Memory B cell (primary cell): Measurements from ENCODE around the gene DYRK2.

Experiments
- ATAC-seq: fragments of 150-1000 bp; cut with Tn5 transposase; 2 replicates; pipeline ENCODE4 v1.10.0; 2021; ENCODE audit warnings: low read depth, mild to moderate bottlenecking, moderate library complexity
- DNase-seq, 2 donors: peaks; one replicate each; pipeline ENCODE4 v3.0.0; 2022; ENCODE audit warnings: low spot score in 2 of 2
- H3K27ac Mint-ChIP-seq: one replicate; pipeline ENCODE4 v1.8.0; 2022; ENCODE audit warnings: mild to moderate bottlenecking, moderate library complexity, mixed read lengths
- H3K27me3 Mint-ChIP-seq: one replicate; pipeline ENCODE4 v1.8.0; 2022; ENCODE audit warnings: mixed read lengths
- H3K36me3 Mint-ChIP-seq: one replicate; pipeline ENCODE4 v1.8.0; 2022; ENCODE audit warnings: mild to moderate bottlenecking, mixed read lengths
- H3K4me1 Mint-ChIP-seq: one replicate; pipeline ENCODE4 v1.8.0; 2022; ENCODE audit warnings: mixed read lengths
- H3K4me3 Mint-ChIP-seq: one replicate; pipeline ENCODE4 v1.8.0; 2022; ENCODE audit warnings: mild to moderate bottlenecking, moderate library complexity, mixed read lengths
- H3K9me3 Mint-ChIP-seq: one replicate; pipeline ENCODE4 v1.8.0; 2022; ENCODE audit warnings: mixed read lengths

The DYRK2 gene

GRCh38 chr12:67632005-67632404 is 16.5 kb upstream of the DYRK2 start:
- no peaks in the 10 kb centered on the region for H3K27me3 Mint-ChIP-seq
- peaks cover 8% of the 10 kb centered on the region for H3K36me3 Mint-ChIP-seq
- H3K27ac Mint-ChIP-seq = peak overlapping the region; percentile 92
- ATAC-seq = no peak
- no peak overlapping the region for H3K4me3 Mint-ChIP-seq
- peaks cover 47% of the 10 kb centered on the region for H3K4me1 Mint-ChIP-seq
- no peak for DNase-seq
- H3K9me3 Mint-ChIP-seq = peaks cover 6% of the 10 kb centered on the region

- no peak for ATAC-seq
- DNase-seq = no peak
- H3K4me3 Mint-ChIP-seq = peak overlapping the region; percentile 21
- peaks cover 6% of the 10 kb centered on the region for H3K9me3 Mint-ChIP-seq
- H3K27ac Mint-ChIP-seq = peak overlapping the region; percentile 76
- no peaks in the 10 kb centered on the region for H3K27me3 Mint-ChIP-seq
- H3K4me1 Mint-ChIP-seq = peaks cover 47% of the 10 kb centered on the region
- H3K36me3 Mint-ChIP-seq = peaks cover 8% of the 10 kb centered on the region
Observed at GRCh38 chr12:67633024-67633610, 15.4 kb upstream of the DYRK2 start.

GRCh38 chr12:67633708-67634107 is 14.8 kb upstream of the DYRK2 start:
- H3K4me1 Mint-ChIP-seq = peaks cover 45% of the 10 kb centered on the region

GRCh38 chr12:67634303-67634761 is 14.2 kb upstream of the DYRK2 start:
- Mint-ChIP-seq H3K4me1 (peaks cover 41% of the 10 kb centered on the region), H3K9me3 (peaks cover 2% of the 10 kb centered on the region), H3K4me3 (no peak overlapping the region), H3K27me3 (no peaks in the 10 kb centered on the region), H3K27ac (peak overlapping the region; percentile 85), H3K36me3 (peaks cover 2% of the 10 kb centered on the region)
- DNase-seq = no peak
- no peak for ATAC-seq

More at GRCh38 chr12:67633708-67634107, 14.8 kb upstream of the DYRK2 start:
- Mint-ChIP-seq H3K9me3 (peaks cover 6% of the 10 kb centered on the region), H3K4me3 (no peak overlapping the region), H3K36me3 (peaks cover 6% of the 10 kb centered on the region), H3K27ac (peak overlapping the region; percentile 76), H3K27me3 (no peaks in the 10 kb centered on the region)
- no peak for ATAC-seq
- no peak for DNase-seq

- Mint-ChIP-seq H3K4me1 (peaks cover 19% of the 10 kb centered on the region), H3K27me3 (no peaks in the 10 kb centered on the region), H3K36me3 (no peaks in the 10 kb centered on the region), H3K4me3 (no peak overlapping the region), H3K27ac (no peak overlapping the region), H3K9me3 (no peaks in the 10 kb centered on the region)
- DNase-seq (no peak), ATAC-seq (no peak)
Observed at GRCh38 chr12:67637718-67638117, 10.8 kb upstream of the DYRK2 start.

GRCh38 chr12:67638694-67639093 is 9.9 kb upstream of the DYRK2 start:
- no peaks in the 10 kb centered on the region for H3K27me3 Mint-ChIP-seq
- ATAC-seq = no peak
- peaks cover 9% of the 10 kb centered on the region for H3K4me1 Mint-ChIP-seq
- H3K36me3 Mint-ChIP-seq = no peaks in the 10 kb centered on the region
- H3K4me3 Mint-ChIP-seq = no peak overlapping the region
- no peak for DNase-seq
- no peak overlapping the region for H3K27ac Mint-ChIP-seq
- no peaks in the 10 kb centered on the region for H3K9me3 Mint-ChIP-seq

GRCh38 chr12:67640863-67641262 is 7.7 kb upstream of the DYRK2 start:
- no peaks in the 10 kb centered on the region for H3K9me3 Mint-ChIP-seq
- H3K4me1 Mint-ChIP-seq = no peaks in the 10 kb centered on the region
- no peak for ATAC-seq
- no peak for DNase-seq
- H3K36me3 Mint-ChIP-seq = no peaks in the 10 kb centered on the region
- no peak overlapping the region for H3K4me3 Mint-ChIP-seq
- H3K27ac Mint-ChIP-seq = no peak overlapping the region
- H3K27me3 Mint-ChIP-seq = no peaks in the 10 kb centered on the region

- no peak for DNase-seq
- H3K36me3 Mint-ChIP-seq = peaks cover 2% of the 10 kb centered on the region
- H3K27me3 Mint-ChIP-seq = no peaks in the 10 kb centered on the region
- peaks cover 6% of the 10 kb centered on the region for H3K4me1 Mint-ChIP-seq
- no peak overlapping the region for H3K4me3 Mint-ChIP-seq
- H3K9me3 Mint-ChIP-seq = no peaks in the 10 kb centered on the region
- ATAC-seq = no peak
- H3K27ac Mint-ChIP-seq = no peak overlapping the region
Observed at GRCh38 chr12:67645126-67645525, 3.4 kb upstream of the DYRK2 start.

- H3K27ac Mint-ChIP-seq = no peak overlapping the region
- H3K4me3 Mint-ChIP-seq = no peak overlapping the region
- peaks cover 10% of the 10 kb centered on the region for H3K4me1 Mint-ChIP-seq
- no peak for DNase-seq
- no peaks in the 10 kb centered on the region for H3K9me3 Mint-ChIP-seq
- no peak for ATAC-seq
- H3K27me3 Mint-ChIP-seq = no peaks in the 10 kb centered on the region
- peaks cover 4% of the 10 kb centered on the region for H3K36me3 Mint-ChIP-seq
Observed at GRCh38 chr12:67645601-67646000, 2.9 kb upstream of the DYRK2 start.

- no peak for ATAC-seq
- peak overlapping the region; percentile 98 for H3K4me3 Mint-ChIP-seq
- H3K27ac Mint-ChIP-seq = peak overlapping the region; percentile 94
- peaks cover 21% of the 10 kb centered on the region for H3K4me1 Mint-ChIP-seq
- H3K36me3 Mint-ChIP-seq = peaks cover 9% of the 10 kb centered on the region
- no peaks in the 10 kb centered on the region for H3K27me3 Mint-ChIP-seq
- no peaks in the 10 kb centered on the region for H3K9me3 Mint-ChIP-seq
- DNase-seq = no peak
Observed at GRCh38 chr12:67646775-67647174, 1.8 kb upstream of the DYRK2 start.

GRCh38 chr12:67647181-67647798 is 1.3 kb upstream of the DYRK2 start:
- no peaks in the 10 kb centered on the region for H3K27me3 Mint-ChIP-seq
- H3K4me1 Mint-ChIP-seq = peaks cover 21% of the 10 kb centered on the region
- no peak for DNase-seq
- H3K27ac Mint-ChIP-seq = peak overlapping the region; percentile 94
- H3K9me3 Mint-ChIP-seq = no peaks in the 10 kb centered on the region
- ATAC-seq = no peak
- peak overlapping the region; percentile 98 for H3K4me3 Mint-ChIP-seq
- H3K36me3 Mint-ChIP-seq = peaks cover 9% of the 10 kb centered on the region

GRCh38 chr12:67647799-67648520 is 585 bp upstream of the DYRK2 start:
- H3K27ac Mint-ChIP-seq = peak overlapping the region; percentile 94
- ATAC-seq (peak; percentile 33), DNase-seq (peak; percentile 46 to 54)
- H3K9me3 Mint-ChIP-seq = no peaks in the 10 kb centered on the region
- peaks cover 9% of the 10 kb centered on the region for H3K36me3 Mint-ChIP-seq
- H3K4me1 Mint-ChIP-seq = peaks cover 22% of the 10 kb centered on the region
- no peaks in the 10 kb centered on the region for H3K27me3 Mint-ChIP-seq
- peak overlapping the region; percentile 98 for H3K4me3 Mint-ChIP-seq

GRCh38 chr12:67649261-67649569 is 670 bp downstream of the DYRK2 start:
- Mint-ChIP-seq H3K36me3 (peaks cover 18% of the 10 kb centered on the region), H3K9me3 (no peaks in the 10 kb centered on the region), H3K27ac (no peak overlapping the region), H3K4me3 (peak overlapping the region; percentile 95), H3K4me1 (peaks cover 35% of the 10 kb centered on the region), H3K27me3 (no peaks in the 10 kb centered on the region)
- DNase-seq (no peak), ATAC-seq (peak; percentile 27)

- Mint-ChIP-seq H3K27ac (peak overlapping the region; percentile 92), H3K9me3 (no peaks in the 10 kb centered on the region), H3K27me3 (no peaks in the 10 kb centered on the region), H3K4me1 (peaks cover 41% of the 10 kb centered on the region), H3K36me3 (peaks cover 23% of the 10 kb centered on the region), H3K4me3 (peak overlapping the region; percentile 95)
- DNase-seq = peak; percentile 17 to 57
- peak; percentile 5 for ATAC-seq
Observed at GRCh38 chr12:67649570-67650387, 1.2 kb downstream of the DYRK2 start.
